PC-3 (cell line): ENCODE measurements around the gene UPF1. TPM values are rescaled to one million over a fixed set of nuclear protein-coding genes. Genes with fewer than 3 reads are reported as not detected.

Experiments used
- ATAC-seq: fragments of 200-7000 bp; cut with Tn5 transposase; 2 replicates; pipeline ENCODE4 v1.9.1; 2020; ENCODE audit warnings: mild to moderate bottlenecking, moderate library complexity
- BruUV-seq: library from RNA; stranded (reverse); fragments of 400-500 nt; replicated peaks from 2 replicates; lab custom pipeline; 2021; lab: Mats Ljungman, UMichigan
- CTCF ChIA-PET: fragments of 300-600 bp; sonication (Branson Sonifier 250); formaldehyde crosslinking; loops from one replicate; lab custom pipeline; 2022; ENCODE audit warnings: antibody characterized with exemption; lab: Charles Lee
- POLR2A ChIA-PET: fragments of 300-600 bp; sonication (Branson Sonifier 250); formaldehyde crosslinking; loops from one replicate; lab custom pipeline; 2022; ENCODE audit warnings: antibody characterized with exemption; ENCODE audit not compliant: unreplicated experiment; lab: Charles Lee
- DNase-seq: peaks from one replicate; pipeline ENCODE4 v3.0.0-alpha.2; 2015
- H2AFZ ChIP-seq: fragments of 300-600 bp; sonication (generic); 2 replicates; pipeline ENCODE4 v1.6.0; 2016; ENCODE audit warnings: antibody characterized with exemption, low read length
- H3F3A ChIP-seq: fragments of 300-600 bp; sonication (generic); one replicate; pipeline ENCODE4 v1.6.0; 2017; ENCODE audit warnings: antibody characterized with exemption, low read length, control low read depth, mild to moderate bottlenecking; ENCODE audit not compliant: unreplicated experiment
- H3K27ac ChIP-seq: fragments of 300-600 bp; sonication (generic); 2 replicates; pipeline ENCODE4 v1.5.1; 2016; ENCODE audit warnings: mild to moderate bottlenecking, low read length
- H3K27me3 ChIP-seq: fragments of 300-600 bp; sonication (generic); 2 replicates; pipeline ENCODE4 v1.6.1; 2016; ENCODE audit warnings: low read length, mixed read lengths
- H3K36me3 ChIP-seq: fragments of 300-600 bp; sonication (generic); 2 replicates; pipeline ENCODE4 v1.6.1; 2016; ENCODE audit warnings: low read depth, mixed run types, low read length, mixed read lengths
- H3K4me1 ChIP-seq: fragments of 300-600 bp; sonication (generic); 2 replicates; pipeline ENCODE4 v1.5.1; 2016; ENCODE audit warnings: low read length; ENCODE audit not compliant: insufficient read depth
- H3K4me2 ChIP-seq: fragments of 300-600 bp; sonication (generic); 2 replicates; pipeline ENCODE4 v1.6.0; 2016; ENCODE audit warnings: low read length
- H3K4me3 ChIP-seq: fragments of 300-600 bp; sonication (generic); 2 replicates; pipeline ENCODE4 v1.5.1; 2016; ENCODE audit warnings: mild to moderate bottlenecking, low read length, mixed read lengths
- H3K79me2 ChIP-seq: fragments of 300-600 bp; sonication (generic); 2 replicates; pipeline ENCODE4 v1.6.1; 2017; ENCODE audit warnings: low read length, mixed read lengths
- H3K9ac ChIP-seq: fragments of 300-600 bp; sonication (generic); 2 replicates; pipeline ENCODE4 v1.6.0; 2016; ENCODE audit warnings: mild to moderate bottlenecking, low read length
- H3K9me2 ChIP-seq: fragments of 300-600 bp; sonication (generic); replicated peaks from 2 replicates; pipeline ENCODE4 v1.6.1; 2016; ENCODE audit warnings: mixed run types, low read length, mixed read lengths
- H3K9me3 ChIP-seq: fragments of 300-600 bp; sonication (generic); 2 replicates; pipeline ENCODE4 v1.6.1; 2016; ENCODE audit warnings: low read length, mixed read lengths
- H4K20me1 ChIP-seq: fragments of 300-600 bp; sonication (generic); 2 replicates; pipeline ENCODE4 v1.6.1; 2016; ENCODE audit warnings: low read length, mixed read lengths
- CTCF ChIP-seq: fragments of 300-600 bp; sonication (generic); conservative IDR thresholded peaks from 2 replicates; pipeline ENCODE4 v1.5.1; 2017; ENCODE audit warnings: antibody characterized with exemption, low read depth, mild to moderate bottlenecking, low read length
- EZH2 ChIP-seq: fragments of 300-600 bp; sonication (generic); IDR thresholded peaks from one replicate; pipeline ENCODE4 v1.6.1; 2017; ENCODE audit warnings: antibody characterized with exemption, mild to moderate bottlenecking, low read length; ENCODE audit not compliant: unreplicated experiment
- EZH2phosphoT487 ChIP-seq: fragments of 300-600 bp; sonication (generic); IDR thresholded peaks from 2 replicates; pipeline ENCODE4 v1.6.1; 2018; ENCODE audit warnings: mild to moderate bottlenecking, antibody characterized with exemption, low read length, borderline replicate concordance
- intact Hi-C: fragments of 100-400 bp; cut with micrococcal nuclease; formaldehyde crosslinking; loops from 2 replicates; pipeline ENCODE4 v1.9.0; 2023
- total RNA-seq: library from RNA; depleted of rRNA; stranded (reverse); fragments of >200 nt; gene quantifications from 2 replicates; pipeline ENCODE4 v1.2.3, GENCODE V29; 2014

Gene UPF1
- total RNA-seq, 1 experiment from 2014 or later: 97.1 TPM

- Histone ChIP-seq H3K9ac (no peak overlapping the region), H3K4me3 (no peak overlapping the region), H4K20me1 (no peaks in the 10 kb centered on the region), H3K9me3 (no peaks in the 10 kb centered on the region), H3K4me2 (peak overlapping the region; percentile 60), H2AFZ (no peak overlapping the region), H3K27ac (no peak overlapping the region), H3K27me3 (peaks cover 27% of the 10 kb centered on the region), H3F3A (no peaks in the 10 kb centered on the region), H3K9me2 (no peaks in the 10 kb centered on the region), H3K79me2 (no peaks in the 10 kb centered on the region), H3K4me1 (no peaks in the 10 kb centered on the region), H3K36me3 (no peaks in the 10 kb centered on the region)
- BruUV-seq: no TSS peak
- no peak for DNase-seq
- TF ChIP-seq CTCF (no peak), EZH2phosphoT487 (no peak), EZH2 (no peak)
- ATAC-seq: no peak
- ChIA-PET POLR2A (interaction anchor here (0.7 kb wide), 1 partner anchor 12 kb away, joined by 34 read pairs; no protein-coding TSS in a partner anchor), CTCF (no interaction called here)
- intact Hi-C loops: no loop called here
Observed at GRCh38 chr19:18789422-18789869, 42.3 kb upstream of the UPF1 start.

- peaks cover 27% of the 10 kb centered on the region for H3K27me3 ChIP-seq
- DNase-seq: no peak
- no peaks in the 10 kb centered on the region for H3K9me3 ChIP-seq
- peak overlapping the region; percentile 60 for H3K4me2 ChIP-seq
- no peak overlapping the region for H3K9ac ChIP-seq
- TF ChIP-seq EZH2phosphoT487 (no peak), EZH2 (no peak), CTCF (no peak)
- ATAC-seq: 0 out of 2 replicates have a peak, but pooled peaks have one; percentile 10
- no peak overlapping the region for H3K27ac ChIP-seq
- no peaks in the 10 kb centered on the region for H3K4me1 ChIP-seq
- BruUV-seq: no TSS peak
- peak overlapping the region; percentile 45; the same call in 1 of the 2 replicates for H2AFZ ChIP-seq
- ChIA-PET CTCF (no interaction called here), POLR2A (no interaction called here)
- H3K9me2 ChIP-seq: no peaks in the 10 kb centered on the region
- intact Hi-C loops: no loop called here
- no peaks in the 10 kb centered on the region for H4K20me1 ChIP-seq
- no peaks in the 10 kb centered on the region for H3K79me2 ChIP-seq
- no peaks in the 10 kb centered on the region for H3F3A ChIP-seq
- no peaks in the 10 kb centered on the region for H3K36me3 ChIP-seq
- peak overlapping the region; percentile 24; the same call in 1 of the 2 replicates for H3K4me3 ChIP-seq
Observed at GRCh38 chr19:18789883-18790565, 41.7 kb upstream of the UPF1 start.
